CD4-positive, alpha-beta T cell treated with Interleukin-1 beta for 1 hour (primary cell): ENCODE results near the gene TMEM132C.

Experiments used
- DNase-seq, 2 donors: peaks; one replicate each; pipeline ENCODE4 v3.0.0-alpha.2; 2020 to 2022

The TMEM132C gene

DNA sequence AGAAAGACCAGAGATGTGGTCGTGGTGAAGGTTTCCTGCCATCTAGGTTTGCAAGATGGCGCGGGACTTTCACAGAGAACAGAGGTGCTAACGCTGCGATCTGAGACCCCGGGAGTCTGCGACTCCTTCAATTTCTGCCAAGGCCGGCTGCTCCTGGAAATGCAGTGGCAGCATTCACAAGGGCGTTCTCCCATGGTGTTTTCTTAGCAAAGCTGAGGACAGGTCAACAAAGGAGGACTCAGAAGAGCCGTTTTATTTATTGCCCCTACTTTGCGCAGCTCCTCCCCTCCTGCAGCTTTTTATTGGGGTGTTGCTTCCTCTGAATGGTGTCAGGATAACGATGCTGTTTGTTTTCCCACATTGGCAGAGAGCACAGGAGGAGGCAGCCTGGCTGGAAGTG is 86.3 kb downstream of the TMEM132C start:
- no peak for DNase-seq

DNA sequence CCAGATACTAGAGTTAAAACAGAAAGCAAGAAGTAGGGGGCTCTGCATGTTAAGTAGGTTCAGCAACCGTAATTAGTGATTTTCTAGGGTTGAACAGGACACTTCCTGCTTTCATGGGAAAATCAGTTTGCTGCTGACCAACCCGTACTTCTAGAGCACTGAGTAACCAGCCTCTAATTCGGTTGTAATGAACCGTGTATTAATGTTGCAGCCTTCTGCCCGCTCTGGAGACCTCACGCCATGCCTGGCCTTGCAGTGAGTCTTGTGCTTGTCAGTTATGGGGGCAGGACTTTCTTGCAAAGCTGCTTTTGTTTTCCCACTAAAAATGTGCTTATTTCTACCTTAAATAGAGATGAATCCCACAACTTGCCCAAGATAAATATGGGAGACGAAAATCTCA is 89.6 kb downstream of the TMEM132C start:
- DNase-seq: no peak

GRCh38 chr12:128361400-128361995 is 94.5 kb downstream of the TMEM132C start:
- DNase-seq: no peak

- no peak for DNase-seq
These were observed 98.1 kb downstream of the TMEM132C start for GRCh38 chr12:128365032-128365431.

DNA sequence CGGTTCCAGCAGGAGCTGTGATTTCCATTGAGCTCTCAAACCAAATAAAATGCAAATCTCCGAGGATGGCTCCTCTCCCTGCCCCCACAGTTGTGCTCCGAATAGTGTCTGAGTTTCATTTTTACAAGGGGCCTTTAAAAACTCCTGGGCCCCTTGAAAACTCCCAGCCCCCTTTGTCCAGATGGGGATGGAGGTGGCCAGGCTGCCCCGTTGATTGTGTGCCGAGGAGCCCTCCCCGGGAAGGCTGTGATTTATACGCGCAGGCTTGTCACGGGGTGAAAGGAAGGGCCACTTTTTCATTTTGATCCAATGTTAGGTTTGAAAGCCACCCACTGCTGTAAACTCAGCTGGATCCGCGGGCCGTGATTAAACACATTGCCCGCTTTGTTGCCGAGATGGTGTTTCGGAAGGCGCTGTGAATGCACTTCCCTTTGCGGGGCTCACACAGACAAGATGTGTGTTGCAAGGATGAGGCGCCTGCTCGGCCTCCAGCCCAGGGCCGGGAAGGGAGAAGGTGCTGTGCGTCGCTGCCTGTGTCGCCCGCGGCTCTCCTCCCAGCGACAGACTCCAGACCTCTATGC is 98.8 kb downstream of the TMEM132C start:
- DNase-seq: no peak

- DNase-seq: no peak
These were observed 101.0 kb downstream of the TMEM132C start for GRCh38 chr12:128367961-128368360.

DNA sequence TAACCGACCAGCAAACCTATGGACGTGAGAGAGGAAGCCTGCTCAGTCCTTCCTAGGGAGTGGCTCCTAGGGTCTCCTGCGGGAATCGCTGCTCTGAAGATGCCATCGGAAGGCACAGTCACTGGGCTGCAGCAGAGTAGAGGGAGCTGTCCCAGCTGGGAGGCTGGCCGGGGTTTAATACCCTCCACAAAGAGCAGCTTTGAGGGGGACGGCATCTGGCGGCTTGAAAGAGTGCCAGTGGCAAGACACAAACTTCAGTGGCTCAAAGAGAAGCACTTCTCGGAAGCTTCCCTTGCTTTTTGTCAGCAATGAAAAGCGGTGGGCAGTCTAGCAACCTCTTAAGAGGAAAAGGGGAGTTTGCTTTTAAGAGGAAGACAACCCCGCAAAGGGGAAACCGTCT is 114.6 kb downstream of the TMEM132C start:
- no peak for DNase-seq

DNA sequence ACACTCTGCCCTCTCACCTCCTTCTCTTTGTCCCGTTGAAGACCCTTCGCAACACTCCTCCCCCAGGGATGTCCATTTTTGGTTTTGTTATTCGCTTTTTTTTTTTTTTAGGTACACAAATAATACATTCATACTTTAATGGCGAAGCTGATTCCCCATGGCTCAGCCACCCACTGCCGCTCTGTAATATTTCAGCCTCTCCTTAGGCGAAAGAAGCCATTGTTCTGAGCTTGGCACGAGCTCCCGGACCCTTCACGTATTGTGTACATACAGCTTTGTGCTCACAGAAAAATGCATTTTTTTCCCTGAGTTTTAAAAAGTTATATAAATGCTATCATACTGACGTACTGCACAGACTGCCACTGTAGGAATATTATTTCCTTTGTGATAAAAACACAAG is 115.0 kb downstream of the TMEM132C start:
- no peak for DNase-seq

- no peak for DNase-seq
These were observed 116.0 kb downstream of the TMEM132C start for GRCh38 chr12:128382946-128383345.

DNA sequence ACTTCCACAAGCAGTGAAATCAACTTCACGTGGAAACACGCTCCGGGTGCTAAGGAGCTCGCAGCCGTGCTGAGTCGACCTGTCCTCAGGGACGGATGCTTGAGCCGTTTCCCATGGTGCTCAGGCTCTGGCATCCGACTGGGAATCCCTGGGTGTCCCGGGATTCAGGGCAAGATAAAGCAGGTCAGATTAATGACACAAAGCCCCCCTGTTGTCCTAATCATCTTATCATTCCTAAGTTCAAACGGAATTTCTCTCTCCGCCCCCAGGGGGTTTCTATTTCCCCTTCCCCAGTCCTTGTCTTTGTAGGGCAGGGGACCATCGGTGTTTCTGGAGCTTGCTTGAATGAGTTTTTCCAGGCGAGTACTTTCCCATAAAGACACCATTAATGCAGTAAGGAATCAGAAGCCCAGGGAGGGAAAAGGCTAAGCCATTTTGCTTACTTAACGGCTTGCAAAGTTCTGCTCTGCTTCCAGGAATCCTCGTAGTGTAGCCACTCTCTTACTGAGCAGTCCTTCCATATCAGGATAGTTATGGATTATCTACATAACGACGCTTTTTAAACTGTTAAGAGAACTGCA is 116.5 kb downstream of the TMEM132C start:
- DNase-seq: no peak

- DNase-seq: no peak
These were observed 118.8 kb downstream of the TMEM132C start for GRCh38 chr12:128385736-128386135.

DNA sequence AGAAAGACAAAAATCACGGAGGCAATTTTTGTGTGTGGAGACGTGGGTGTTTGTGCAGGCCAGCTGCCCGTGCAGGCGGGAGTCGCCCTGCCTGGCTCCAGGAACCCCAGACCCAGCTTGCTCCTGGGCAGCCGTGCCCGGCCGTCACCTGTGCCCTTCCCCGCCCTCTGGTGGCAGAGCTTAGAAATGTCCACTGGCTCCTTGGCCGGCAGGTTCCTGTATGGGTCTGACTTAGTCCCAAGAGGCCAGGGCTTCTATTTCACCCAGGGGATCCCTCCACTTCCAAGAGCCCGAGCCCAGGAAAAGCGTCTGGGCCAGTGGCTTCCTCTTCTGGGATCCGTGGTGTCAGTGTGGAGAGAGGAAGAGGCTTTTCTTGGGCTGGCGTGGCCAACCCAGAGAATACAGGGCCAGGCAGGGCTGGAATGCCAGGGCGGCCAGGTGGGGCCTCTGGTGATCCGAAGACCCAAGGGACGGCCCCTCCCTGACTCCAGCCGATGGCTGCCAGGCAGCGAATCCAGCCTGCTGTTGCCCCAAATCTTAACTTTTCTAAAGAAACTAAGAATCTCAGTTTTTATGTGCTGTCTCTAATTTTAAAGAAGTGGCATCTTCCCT is 120.9 kb downstream of the TMEM132C start:
- DNase-seq: peak; percentile 11 to 19

DNA sequence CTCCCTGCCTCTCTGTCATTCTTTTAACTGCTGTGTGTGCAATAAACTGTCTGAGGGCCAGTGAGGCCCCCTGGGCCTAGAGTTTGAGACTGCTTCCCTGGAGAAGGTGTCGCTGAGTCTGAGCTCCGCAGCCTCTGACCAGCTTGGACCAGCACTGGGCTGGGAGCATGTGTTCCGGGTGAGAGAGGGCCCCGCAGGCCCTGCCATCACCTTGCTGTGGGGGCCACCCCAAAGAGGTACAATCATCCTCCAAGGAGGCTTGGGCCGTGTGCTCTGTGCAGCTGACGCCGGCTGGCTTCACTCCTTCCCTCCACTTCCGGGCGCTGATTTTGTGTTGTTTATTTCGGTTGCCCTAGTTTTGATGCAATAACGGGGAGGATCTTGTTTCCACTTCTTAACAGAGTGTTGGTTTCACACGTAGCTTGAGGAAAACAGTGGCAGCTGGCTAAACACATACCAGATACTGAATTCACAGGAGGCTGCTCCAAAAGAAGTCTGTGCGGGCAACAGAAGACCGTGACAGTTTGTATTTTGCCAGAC is 121.6 kb downstream of the TMEM132C start:
- peak; percentile 29 to 35 for DNase-seq

- DNase-seq: no peak
These were observed 126.4 kb downstream of the TMEM132C start for GRCh38 chr12:128393346-128393745.

- DNase-seq: no peak
These were observed 127.2 kb downstream of the TMEM132C start for GRCh38 chr12:128394137-128394536.

GRCh38 chr12:128399253-128399652 is 132.3 kb downstream of the TMEM132C start:
- no peak for DNase-seq

- no peak for DNase-seq
These were observed 135.7 kb downstream of the TMEM132C start for GRCh38 chr12:128402486-128403243.

GRCh38 chr12:128408669-128409068 is 141.7 kb downstream of the TMEM132C start:
- no peak for DNase-seq

GRCh38 chr12:128415036-128415560 is 148.1 kb downstream of the TMEM132C start:
- no peak for DNase-seq

DNA sequence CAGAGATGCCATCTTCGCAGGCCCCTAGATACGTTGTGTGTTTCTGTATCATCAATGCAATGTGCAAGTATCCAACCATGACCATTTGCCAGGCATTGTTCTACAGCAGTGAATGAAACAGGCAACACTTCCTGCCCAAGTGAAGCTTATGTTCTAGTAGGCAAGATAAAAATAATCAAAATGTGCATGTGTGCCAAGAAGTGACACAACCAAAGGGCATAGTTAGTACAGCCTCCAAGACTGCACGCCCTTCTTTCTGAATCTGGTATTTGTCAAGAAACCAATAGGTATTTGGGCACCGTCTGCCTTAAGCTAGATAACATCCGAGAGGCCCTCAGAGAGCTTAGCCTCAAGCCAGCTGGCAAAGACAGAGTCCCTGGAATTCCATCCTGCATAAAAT is 152.0 kb downstream of the TMEM132C start:
- no peak for DNase-seq

GRCh38 chr12:128420163-128420562 is 153.2 kb downstream of the TMEM132C start:
- no peak for DNase-seq

- no peak for DNase-seq
These were observed 154.4 kb downstream of the TMEM132C start for GRCh38 chr12:128421375-128421774.

GRCh38 chr12:128423205-128423604 is 156.2 kb downstream of the TMEM132C start:
- DNase-seq: no peak
